ENCODE results near the gene GNG7. TPM values are rescaled to one million over a fixed set of nuclear protein-coding genes. Genes with fewer than 3 reads are reported as not detected.
"Not testable (repeated sequence)": the region's sequence is repeated elsewhere in the genome, so short reads cannot be mapped to it uniquely, and the experiment has no call there.

The GNG7 gene
- polyA plus RNA-seq, 4 donors, result 0.99 to 3.5 (median 2.6) TPM; not detected in 1

DNA sequence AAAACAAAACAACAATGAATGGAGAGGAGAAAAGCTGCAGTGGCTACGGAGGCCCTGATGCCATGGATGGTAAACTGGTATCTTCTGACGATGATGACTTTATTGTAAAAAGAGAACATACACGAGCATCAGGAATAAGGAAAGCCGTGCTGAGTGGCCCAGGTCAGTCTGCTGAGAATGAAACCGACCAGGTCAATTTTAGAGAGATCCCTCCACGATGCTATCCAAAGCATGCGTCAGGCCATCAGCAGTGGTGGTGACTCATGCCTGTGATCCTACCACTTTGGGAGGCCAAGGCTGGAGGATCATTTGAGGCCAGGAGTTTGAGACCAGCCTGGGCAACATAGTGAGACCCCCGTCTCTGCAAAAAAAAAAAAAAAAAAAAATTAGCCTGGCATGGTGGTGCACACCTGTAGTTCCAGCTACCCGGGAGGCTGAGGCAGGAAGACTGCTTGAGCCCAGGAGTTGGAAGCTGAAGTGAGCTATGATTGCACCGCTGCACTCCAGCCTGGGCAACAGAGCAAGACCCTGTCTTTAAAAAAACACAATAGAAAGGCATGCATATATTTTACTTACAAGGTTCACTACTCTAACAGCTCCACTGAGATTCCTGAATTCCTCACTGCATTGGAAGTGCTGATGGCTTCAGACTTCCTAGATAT lies 164.3 kb downstream of the GNG7 start:
- no peak overlapping the region for H3K4me3 ChIP-seq (ENCODE audit: low read depth in 1 of 3, low read length in 3 of 3)
- H3K9me3 ChIP-seq (ENCODE audit: control insufficient read depth in 2 of 2, insufficient read depth in 1 of 2, low read depth in 1 of 2, low read length in 1 of 2), result peaks cover 0 to 8% of the 10 kb centered on the region in 2 donors
- WGBS, 3 donors, result 90 to 91% (median 90%) methylated on average over 10 of the region's 10 CpGs
- H3K4me1 ChIP-seq (ENCODE audit: control insufficient read depth in 3 of 3, insufficient read depth in 2 of 3, low read depth in 1 of 3, low read length in 2 of 3), result peaks cover 0 to 26% (median 2%) of the 10 kb centered on the region in 3 donors
- no peaks in the 10 kb centered on the region for H3K36me3 ChIP-seq (ENCODE audit: control insufficient read depth in 3 of 3, insufficient read depth in 2 of 3, low read depth in 1 of 3, low read length in 3 of 3)
- H3K27me3 ChIP-seq (ENCODE audit: control insufficient read depth in 3 of 3, insufficient read depth in 3 of 3, low read length in 3 of 3), result peaks cover 0 to 3% (median 0%) of the 10 kb centered on the region in 3 donors
- no peak for DNase-seq
- H3K27ac ChIP-seq (ENCODE audit: low read depth in 1 of 3, low read length in 2 of 3), result no peak overlapping the region
- no peak for FAIRE-seq

DNA sequence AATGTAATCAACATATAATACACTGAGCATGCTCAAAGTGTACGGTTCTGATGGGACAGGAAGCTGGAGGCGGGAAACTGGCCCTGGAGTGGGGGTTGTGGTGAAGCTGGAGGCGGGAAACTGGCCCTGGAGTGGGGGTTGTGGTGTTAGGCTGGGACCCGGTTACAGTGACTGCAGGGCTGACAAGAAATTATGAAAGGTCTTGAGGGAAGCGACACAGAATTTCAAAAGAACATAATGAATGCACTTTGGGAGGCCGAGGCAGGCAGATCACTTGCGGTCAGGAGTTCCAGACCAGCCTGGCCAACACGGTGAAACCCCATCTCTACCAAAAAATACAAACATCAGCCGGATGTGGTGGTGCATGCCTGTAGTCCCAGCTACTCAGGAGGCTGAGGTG lies 164.9 kb downstream of the GNG7 start:
- not testable (repeated sequence) for H3K27ac ChIP-seq (ENCODE audit: low read depth in 1 of 3, low read length in 2 of 3); H3K4me3 ChIP-seq (ENCODE audit: low read depth in 1 of 3, low read length in 3 of 3); H3K36me3 ChIP-seq (ENCODE audit: control insufficient read depth in 3 of 3, insufficient read depth in 2 of 3, low read depth in 1 of 3, low read length in 3 of 3); DNase-seq; FAIRE-seq; H3K9me3 ChIP-seq (ENCODE audit: control insufficient read depth in 2 of 2, insufficient read depth in 1 of 2, low read depth in 1 of 2, low read length in 1 of 2); H3K27me3 ChIP-seq (ENCODE audit: control insufficient read depth in 3 of 3, insufficient read depth in 3 of 3, low read length in 3 of 3)
- H3K4me1 ChIP-seq (ENCODE audit: control insufficient read depth in 3 of 3, insufficient read depth in 2 of 3, low read depth in 1 of 3, low read length in 2 of 3), result peaks cover 0 to 23% (median 1%) of the 10 kb centered on the region in 3 donors
- 65 to 75% (median 74%) methylated on average over 9 of the region's 9 CpGs for WGBS, 3 donors

DNA sequence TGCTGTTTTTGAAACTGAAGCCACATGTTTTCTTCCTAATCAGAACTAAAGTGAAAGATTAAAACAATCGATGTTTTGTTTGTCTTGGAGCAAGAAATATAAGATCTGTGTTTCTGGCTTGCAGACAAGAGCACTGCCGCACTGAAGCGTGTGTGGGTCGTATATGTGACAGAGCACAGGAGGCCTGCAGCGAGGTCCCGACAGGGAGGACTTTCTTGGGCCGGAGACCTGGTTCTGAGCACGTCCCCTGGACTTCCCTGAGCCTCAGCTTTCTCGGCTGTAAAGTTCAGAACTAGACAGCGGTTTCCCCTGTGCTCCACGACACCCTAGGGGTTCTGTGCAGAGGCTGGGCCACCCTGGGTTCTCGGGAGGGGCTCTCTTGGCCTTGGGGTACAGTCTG lies 166.0 kb downstream of the GNG7 start:
- DNase-seq (no peak), FAIRE-seq (no peak)
- WGBS, 3 donors, result 54 to 63% (median 62%) methylated on average over 12 of the region's 12 CpGs
- Histone ChIP-seq H3K9me3 (ENCODE audit: control insufficient read depth in 2 of 2, insufficient read depth in 1 of 2, low read depth in 1 of 2, low read length in 1 of 2) (peaks cover 0 to 11% of the 10 kb centered on the region in 2 donors), H3K4me1 (ENCODE audit: control insufficient read depth in 3 of 3, insufficient read depth in 2 of 3, low read depth in 1 of 3, low read length in 2 of 3) (peaks cover 0 to 20% (median 0%) of the 10 kb centered on the region in 3 donors), H3K4me3 (ENCODE audit: low read depth in 1 of 3, low read length in 3 of 3) (no peak overlapping the region), H3K27ac (ENCODE audit: low read depth in 1 of 3, low read length in 2 of 3) (no peak overlapping the region), H3K27me3 (ENCODE audit: control insufficient read depth in 3 of 3, insufficient read depth in 3 of 3, low read length in 3 of 3) (peaks cover 0 to 3% (median 0%) of the 10 kb centered on the region in 3 donors), H3K36me3 (ENCODE audit: control insufficient read depth in 3 of 3, insufficient read depth in 2 of 3, low read depth in 1 of 3, low read length in 3 of 3) (no peaks in the 10 kb centered on the region)

- Histone ChIP-seq H3K9me3 (ENCODE audit: control insufficient read depth in 2 of 2, insufficient read depth in 1 of 2, low read depth in 1 of 2, low read length in 1 of 2) (peaks cover 0 to 11% of the 10 kb centered on the region in 2 donors), H3K4me1 (ENCODE audit: control insufficient read depth in 3 of 3, insufficient read depth in 2 of 3, low read depth in 1 of 3, low read length in 2 of 3) (peaks cover 0 to 11% (median 0%) of the 10 kb centered on the region in 3 donors), H3K36me3 (ENCODE audit: control insufficient read depth in 3 of 3, insufficient read depth in 2 of 3, low read depth in 1 of 3, low read length in 3 of 3) (no peaks in the 10 kb centered on the region), H3K27ac (ENCODE audit: low read depth in 1 of 3, low read length in 2 of 3) (peak overlapping the region in 2 of 3 donors; percentile 28 to 33), H3K4me3 (ENCODE audit: low read depth in 1 of 3, low read length in 3 of 3) (no peak overlapping the region), H3K27me3 (ENCODE audit: control insufficient read depth in 3 of 3, insufficient read depth in 3 of 3, low read length in 3 of 3) (no peaks in the 10 kb centered on the region)
- DNase-seq (no peak), FAIRE-seq (no peak)
- 52 to 74% (median 58%) methylated on average over 2 of the region's 2 CpGs for WGBS, 3 donors
Observed at GRCh38 chr19:2534423-2535013, 168.0 kb downstream of the GNG7 start.

DNA sequence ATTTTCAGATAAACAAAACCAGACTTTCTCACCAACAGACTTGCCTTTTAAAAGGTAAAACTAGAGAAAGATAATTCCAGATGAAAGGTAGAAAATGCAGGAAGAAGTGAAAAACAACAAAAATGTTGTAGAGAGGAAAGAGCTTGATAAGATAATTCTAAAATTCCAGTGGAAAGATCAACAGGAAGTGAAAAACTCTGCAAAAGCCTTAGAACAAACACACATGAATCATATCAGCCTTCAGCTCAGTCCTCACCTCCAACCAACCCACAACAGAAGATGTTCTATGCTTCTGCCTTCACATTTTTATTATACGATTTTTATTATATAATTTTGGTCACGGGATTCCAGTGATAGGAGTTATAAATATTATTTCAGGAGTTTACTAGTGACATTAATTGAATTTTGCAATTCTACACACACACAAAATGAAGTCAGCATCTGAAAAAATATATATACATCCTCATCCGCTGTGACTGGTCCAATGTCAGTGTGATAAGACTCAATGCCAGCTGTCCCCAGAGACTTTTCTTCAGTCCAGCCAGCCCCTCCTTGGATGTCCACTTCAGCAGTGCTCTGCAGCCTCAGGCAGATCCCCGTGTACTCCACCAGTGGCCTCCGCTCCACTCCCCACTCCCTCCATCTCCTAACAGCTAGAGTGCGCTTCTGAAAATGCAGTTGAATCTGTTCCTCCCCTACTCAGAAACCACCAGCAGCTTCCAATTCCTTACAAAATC lies 168.6 kb downstream of the GNG7 start:
- DNase-seq (no peak), FAIRE-seq (no peak)
- Histone ChIP-seq H3K27me3 (ENCODE audit: control insufficient read depth in 3 of 3, insufficient read depth in 3 of 3, low read length in 3 of 3) (no peaks in the 10 kb centered on the region), H3K27ac (ENCODE audit: low read depth in 1 of 3, low read length in 2 of 3) (peak overlapping the region in 1 of 3 donors; percentile 33), H3K9me3 (ENCODE audit: control insufficient read depth in 2 of 2, insufficient read depth in 1 of 2, low read depth in 1 of 2, low read length in 1 of 2) (peaks cover 0 to 11% of the 10 kb centered on the region in 2 donors), H3K36me3 (ENCODE audit: control insufficient read depth in 3 of 3, insufficient read depth in 2 of 3, low read depth in 1 of 3, low read length in 3 of 3) (no peaks in the 10 kb centered on the region), H3K4me1 (ENCODE audit: control insufficient read depth in 3 of 3, insufficient read depth in 2 of 3, low read depth in 1 of 3, low read length in 2 of 3) (peaks cover 0 to 11% (median 1%) of the 10 kb centered on the region in 3 donors), H3K4me3 (ENCODE audit: low read depth in 1 of 3, low read length in 3 of 3) (no peak overlapping the region)
- WGBS, 3 donors, result 64 to 79% (median 65%) methylated on average over 6 of the region's 6 CpGs

GRCh38 chr19:2533072-2533425 lies 169.4 kb downstream of the GNG7 start:
- FAIRE-seq (peak; percentile 77), DNase-seq (no peak)
- Histone ChIP-seq H3K36me3 (ENCODE audit: control insufficient read depth in 3 of 3, insufficient read depth in 2 of 3, low read depth in 1 of 3, low read length in 3 of 3) (no peaks in the 10 kb centered on the region), H3K27ac (ENCODE audit: low read depth in 1 of 3, low read length in 2 of 3) (no peak overlapping the region), H3K4me3 (ENCODE audit: low read depth in 1 of 3, low read length in 3 of 3) (no peak overlapping the region), H3K27me3 (ENCODE audit: control insufficient read depth in 3 of 3, insufficient read depth in 3 of 3, low read length in 3 of 3) (peaks cover 0 to 3% (median 0%) of the 10 kb centered on the region in 3 donors), H3K4me1 (ENCODE audit: control insufficient read depth in 3 of 3, insufficient read depth in 2 of 3, low read depth in 1 of 3, low read length in 2 of 3) (peaks cover 0 to 11% (median 3%) of the 10 kb centered on the region in 3 donors), H3K9me3 (ENCODE audit: control insufficient read depth in 2 of 2, insufficient read depth in 1 of 2, low read depth in 1 of 2, low read length in 1 of 2) (peaks cover 0 to 11% of the 10 kb centered on the region in 2 donors)
- WGBS, 3 donors, result 52 to 69% (median 65%) methylated on average over 2 of the region's 2 CpGs

GRCh38 chr19:2532252-2533071 lies 170.0 kb downstream of the GNG7 start:
- H3K4me3 ChIP-seq (ENCODE audit: low read depth in 1 of 3, low read length in 3 of 3), result no peak overlapping the region
- H3K27me3 ChIP-seq (ENCODE audit: control insufficient read depth in 3 of 3, insufficient read depth in 3 of 3, low read length in 3 of 3), result peaks cover 0 to 3% (median 0%) of the 10 kb centered on the region in 3 donors
- peaks cover 0 to 11% of the 10 kb centered on the region in 2 donors for H3K9me3 ChIP-seq (ENCODE audit: control insufficient read depth in 2 of 2, insufficient read depth in 1 of 2, low read depth in 1 of 2, low read length in 1 of 2)
- H3K4me1 ChIP-seq (ENCODE audit: control insufficient read depth in 3 of 3, insufficient read depth in 2 of 3, low read depth in 1 of 3, low read length in 2 of 3), result peaks cover 0 to 11% (median 3%) of the 10 kb centered on the region in 3 donors
- H3K36me3 ChIP-seq (ENCODE audit: control insufficient read depth in 3 of 3, insufficient read depth in 2 of 3, low read depth in 1 of 3, low read length in 3 of 3), result no peaks in the 10 kb centered on the region
- DNase-seq (no peak), FAIRE-seq (no peak)
- no peak overlapping the region for H3K27ac ChIP-seq (ENCODE audit: low read depth in 1 of 3, low read length in 2 of 3)
- whole genome bisulfite sequencing, 3 donors, result 85 to 86% (median 85%) methylated on average over 7 of the region's 7 CpGs

DNA sequence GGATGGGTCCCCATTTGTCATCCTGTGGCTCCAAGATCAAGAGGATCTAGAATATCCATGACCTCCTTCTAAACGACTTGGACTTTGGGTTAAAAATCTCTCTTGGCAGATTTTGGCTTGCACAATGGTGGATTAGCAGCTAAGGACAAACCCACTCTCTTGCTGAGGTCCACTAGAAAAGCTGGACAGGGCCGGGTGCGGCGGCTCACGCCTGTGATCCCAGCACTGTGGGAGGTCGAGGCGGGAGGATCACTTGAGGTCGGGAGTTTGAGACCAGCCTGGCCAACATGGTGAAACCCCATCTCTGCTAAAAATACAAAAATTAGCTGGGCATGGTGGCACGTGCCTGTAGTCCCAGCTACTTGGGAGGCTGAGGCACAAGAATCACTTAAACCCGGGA lies 172.6 kb downstream of the GNG7 start:
- DNase-seq; H3K4me3 ChIP-seq (ENCODE audit: low read depth in 1 of 3, low read length in 3 of 3); H3K27me3 ChIP-seq (ENCODE audit: control insufficient read depth in 3 of 3, insufficient read depth in 3 of 3, low read length in 3 of 3); FAIRE-seq; H3K36me3 ChIP-seq (ENCODE audit: control insufficient read depth in 3 of 3, insufficient read depth in 2 of 3, low read depth in 1 of 3, low read length in 3 of 3): not testable (repeated sequence)
- WGBS, 3 donors, result 80 to 87% (median 84%) methylated on average over 10 of the region's 10 CpGs
- peaks cover 0 to 11% (median 5%) of the 10 kb centered on the region in 3 donors for H3K4me1 ChIP-seq (ENCODE audit: control insufficient read depth in 3 of 3, insufficient read depth in 2 of 3, low read depth in 1 of 3, low read length in 2 of 3)
- peak overlapping the region; percentile 37 to 64 (median 57) for H3K27ac ChIP-seq (ENCODE audit: low read depth in 1 of 3, low read length in 2 of 3)
- H3K9me3 ChIP-seq (ENCODE audit: control insufficient read depth in 2 of 2, insufficient read depth in 1 of 2, low read depth in 1 of 2, low read length in 1 of 2), result peaks cover 0 to 11% of the 10 kb centered on the region in 2 donors

All from small intestine (tissue), 7 donors.